ENCODE results near the gene DHRS4L2.
"Not testable (repeated sequence)": the region's sequence is repeated elsewhere in the genome, so short reads cannot be mapped to it uniquely, and the experiment has no call there.

GRCh38 chr14:23996009-23996408 is 7.3 kb downstream of the DHRS4L2 start:
- not testable (repeated sequence) for TF ChIP-seq CTCF (IDR thresholded peaks at IDR 0.05 in 8 of 11, conservative IDR thresholded peaks at IDR 0.05 in 3 of 11); POLR2A (IDR thresholded peaks at IDR 0.05)
